Caki2 (cell line): Measurements from ENCODE around the gene GSTCD. TPM values are rescaled to one million over a fixed set of nuclear protein-coding genes. Genes with fewer than 3 reads are reported as not detected.
A peak's percentile ranks its signal among the peaks of the same experiment; 100 is the strongest.
"Not testable (repeated sequence)": the region's sequence is repeated elsewhere in the genome, so short reads cannot be mapped to it uniquely, and the experiment has no call there.

ENCODE experiments used
- DNase-seq: peaks from one replicate; pipeline ENCODE4 v3.0.0-alpha.2; 2015; ENCODE audit warnings: low read depth
- in situ Hi-C: cut with HindIII; loops from 2 replicates; pipeline ENCODE4 v1.10.0; 2016; ENCODE audit warnings: low sequenced_read_pairs, low pct_unique_long_range_greater_than_20kb, mixed read lengths
- total RNA-seq: library from RNA; depleted of rRNA; stranded (reverse); fragments of >200 nt; shearing (Covaris generic); gene quantifications from 2 replicates; pipeline ENCODE4 v1.2.3, GENCODE V29; 2014; ENCODE audit warnings: low replicate concordance; rRNA removed

GSTCD gene
- total RNA-seq, 1 experiment from 2014 or later = 16.1 TPM

DNA sequence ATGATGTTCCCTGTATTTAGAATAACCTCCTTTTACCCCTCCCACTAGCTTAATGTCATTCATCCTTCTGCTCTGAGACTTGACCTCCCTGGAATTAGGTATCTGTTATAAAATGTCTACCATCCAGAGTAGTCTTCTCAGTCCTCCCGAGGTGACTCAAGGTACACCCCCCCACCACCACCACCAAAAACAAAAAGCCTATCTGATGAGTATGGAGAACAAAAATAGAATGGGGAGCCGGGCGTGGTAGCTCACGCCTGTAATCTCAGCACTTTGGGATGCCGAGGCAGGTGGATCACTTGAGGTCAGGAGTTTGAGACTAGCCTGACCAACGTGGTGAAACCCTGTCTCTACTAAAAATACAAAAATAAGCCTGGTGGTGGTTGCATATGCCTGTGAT is 139.8 kb downstream of the GSTCD start:
- DNase-seq, in situ Hi-C loops: not testable (repeated sequence)

DNA sequence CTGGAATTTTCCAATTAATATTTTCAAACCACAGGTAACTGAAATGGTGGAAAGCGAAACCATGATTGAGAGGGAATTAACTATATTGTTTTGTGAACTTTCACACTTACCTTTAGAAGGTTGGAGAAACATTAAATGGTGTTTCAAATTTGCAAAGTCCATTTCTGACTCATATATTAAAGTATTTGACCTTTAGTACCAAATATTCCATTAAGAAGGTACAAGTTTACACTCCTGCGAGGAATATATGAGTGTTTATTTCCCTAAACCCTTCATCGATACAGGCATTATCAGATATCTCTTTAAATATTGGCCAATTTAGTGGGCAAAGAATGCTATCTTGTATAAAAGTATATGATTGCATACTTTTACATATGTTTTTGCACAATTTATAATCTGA is 142.6 kb downstream of the GSTCD start:
- in situ Hi-C loops = no loop called here
- no peak for DNase-seq

- DNase-seq, in situ Hi-C loops: not testable (repeated sequence)
These were observed 143.6 kb downstream of the GSTCD start for GRCh38 chr4:105852230-105852629.

DNA sequence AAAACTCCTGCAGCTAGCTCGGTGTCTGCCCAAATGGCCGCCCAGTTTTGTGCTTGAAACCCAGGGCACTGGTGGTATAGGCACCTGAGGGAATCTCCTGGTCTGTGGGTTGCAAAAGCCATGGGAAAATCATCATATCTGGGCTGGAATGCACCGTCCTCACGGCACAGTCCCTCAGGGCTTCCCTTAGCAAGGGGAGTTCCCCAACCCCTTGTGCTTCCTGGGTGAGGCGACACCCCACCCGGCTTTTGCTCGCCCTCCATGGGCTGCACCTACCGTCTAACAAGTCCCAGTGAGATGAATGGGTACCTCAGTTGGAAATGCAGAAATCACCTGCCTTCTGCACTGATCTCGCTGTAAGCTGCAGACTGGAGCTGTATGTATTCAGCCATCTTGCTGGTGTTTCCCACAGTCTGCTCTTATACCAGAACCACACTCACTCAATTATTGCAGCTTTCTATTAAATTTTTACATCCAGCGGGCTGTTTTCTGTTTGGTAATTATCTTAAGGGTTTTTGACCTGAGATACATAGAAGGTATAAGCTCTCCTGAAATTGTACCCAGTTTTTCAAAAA is 150.0 kb downstream of the GSTCD start:
- in situ Hi-C loops = no loop called here

GRCh38 chr4:105859233-105859632 is 150.6 kb downstream of the GSTCD start:
- in situ Hi-C loops = no loop called here
- peak; percentile 18 for DNase-seq

More for the DNA sequence above, 150.0 kb downstream of the GSTCD start:
- DNase-seq = no peak

DNA sequence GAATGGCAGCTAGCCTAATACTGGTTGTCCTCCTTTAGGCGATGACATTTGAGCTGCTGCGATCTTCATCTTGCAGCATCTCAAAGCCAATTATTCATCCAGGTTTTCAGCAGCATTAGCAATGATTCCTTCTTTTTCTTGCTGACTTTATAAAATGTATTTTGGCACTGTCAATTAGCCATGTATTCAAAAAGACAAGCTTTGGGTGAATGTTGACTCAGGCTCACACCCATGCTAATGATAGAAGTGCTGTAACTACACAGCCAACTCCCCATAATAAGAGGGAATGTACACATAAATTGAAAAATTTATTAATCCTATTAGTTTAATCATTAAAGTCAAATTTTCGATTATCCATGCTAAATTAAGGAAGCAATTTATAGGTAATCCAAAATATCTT is 162.4 kb downstream of the GSTCD start:
- in situ Hi-C loops = no loop called here

GRCh38 chr4:105871997-105872396 is 163.4 kb downstream of the GSTCD start:
- DNase-seq = no peak
- in situ Hi-C loops = no loop called here

More for the DNA sequence above, 162.4 kb downstream of the GSTCD start:
- DNase-seq = no peak

DNA sequence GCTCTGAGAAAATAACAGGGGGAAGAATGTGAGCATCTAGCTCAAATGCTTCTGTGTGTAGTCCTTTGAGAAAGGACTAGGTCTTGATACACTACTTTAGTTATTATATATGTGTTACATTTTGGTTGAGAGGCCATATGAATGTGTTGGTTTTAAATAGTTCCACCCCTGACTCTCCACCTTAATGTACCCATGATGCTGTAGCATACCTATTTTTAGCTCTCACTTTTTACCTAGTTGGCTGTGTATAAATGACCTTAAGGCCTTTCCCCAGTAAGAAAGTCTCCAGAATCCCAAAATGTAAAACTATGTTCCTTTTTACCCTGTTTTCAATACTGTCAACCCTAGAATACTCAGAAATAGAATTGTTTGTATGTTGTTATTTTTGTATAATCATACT is 166.6 kb downstream of the GSTCD start:
- DNase-seq = no peak
- in situ Hi-C loops = no loop called here

DNA sequence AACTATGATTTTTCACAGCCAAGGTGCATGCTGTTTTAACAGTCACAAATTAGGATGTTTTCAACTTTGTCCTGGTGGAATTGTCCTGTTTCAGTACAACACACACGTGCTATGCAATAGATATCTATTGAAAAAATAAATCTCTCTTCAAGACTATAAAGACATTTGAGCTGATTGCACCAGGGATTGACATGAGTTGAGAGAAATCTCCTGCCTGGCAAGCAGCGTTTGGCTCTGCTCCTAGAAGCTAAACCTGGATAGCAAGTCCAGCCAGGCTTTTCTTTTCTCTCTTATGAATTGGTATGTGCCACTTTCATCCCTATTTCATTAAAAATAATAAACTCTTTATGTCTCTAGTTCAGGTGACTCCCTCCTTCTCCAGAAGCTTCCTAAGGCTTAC is 170.1 kb downstream of the GSTCD start:
- no peak for DNase-seq
- in situ Hi-C loops = no loop called here

- no peak for DNase-seq
- in situ Hi-C loops = no loop called here
These were observed 178.9 kb downstream of the GSTCD start for GRCh38 chr4:105887508-105887907.

- no peak for DNase-seq
- in situ Hi-C loops = no loop called here
These were observed 186.3 kb downstream of the GSTCD start, which contains the start of gene NPNT for GRCh38 chr4:105894660-105895582. NPNT (plus strand) TSS chr4:105895471; CDS start chr4:105895653, 182 bp downstream.

DNA sequence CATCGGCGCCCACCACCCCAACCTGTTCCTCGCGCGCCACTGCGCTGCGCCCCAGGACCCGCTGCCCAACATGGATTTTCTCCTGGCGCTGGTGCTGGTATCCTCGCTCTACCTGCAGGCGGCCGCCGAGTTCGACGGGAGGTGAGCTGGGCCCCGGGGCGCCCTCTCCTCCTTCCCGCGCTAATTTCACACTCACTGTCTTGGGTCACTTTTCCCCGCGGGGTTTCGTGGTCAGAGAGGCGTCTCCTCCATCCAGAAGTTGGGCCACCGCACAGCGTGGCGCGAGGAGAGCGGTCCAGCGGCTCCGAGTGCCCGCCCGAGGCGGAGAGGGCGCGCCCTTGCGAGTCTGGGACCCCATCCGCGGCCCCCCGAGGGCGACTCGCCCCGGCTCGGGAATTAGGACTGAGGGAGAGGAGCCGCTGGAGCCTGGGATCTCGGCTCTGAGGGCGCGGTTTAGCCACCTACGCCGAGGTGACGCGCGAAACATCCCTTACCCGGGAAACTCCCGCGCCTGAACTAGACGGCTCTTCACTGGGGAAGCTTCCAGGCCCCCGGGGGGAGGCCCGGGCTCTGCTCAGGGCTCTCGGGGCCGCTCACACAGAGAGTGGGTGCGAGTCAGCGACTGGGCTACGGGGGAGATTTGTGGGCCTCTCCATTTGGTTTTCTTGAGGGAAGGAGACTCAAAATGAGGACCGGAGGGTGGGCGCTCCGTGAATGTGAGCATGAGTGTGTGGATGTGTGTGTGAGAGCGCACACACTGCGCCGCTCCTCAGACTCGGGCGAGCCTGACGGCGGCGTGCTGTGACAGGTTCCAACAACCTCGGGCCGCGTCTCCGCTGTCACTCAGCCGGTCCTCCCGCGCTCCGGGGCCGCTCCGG is 187.2 kb downstream of the GSTCD start:
- peak; percentile 10 for DNase-seq
- in situ Hi-C loops = no loop called here

DNA sequence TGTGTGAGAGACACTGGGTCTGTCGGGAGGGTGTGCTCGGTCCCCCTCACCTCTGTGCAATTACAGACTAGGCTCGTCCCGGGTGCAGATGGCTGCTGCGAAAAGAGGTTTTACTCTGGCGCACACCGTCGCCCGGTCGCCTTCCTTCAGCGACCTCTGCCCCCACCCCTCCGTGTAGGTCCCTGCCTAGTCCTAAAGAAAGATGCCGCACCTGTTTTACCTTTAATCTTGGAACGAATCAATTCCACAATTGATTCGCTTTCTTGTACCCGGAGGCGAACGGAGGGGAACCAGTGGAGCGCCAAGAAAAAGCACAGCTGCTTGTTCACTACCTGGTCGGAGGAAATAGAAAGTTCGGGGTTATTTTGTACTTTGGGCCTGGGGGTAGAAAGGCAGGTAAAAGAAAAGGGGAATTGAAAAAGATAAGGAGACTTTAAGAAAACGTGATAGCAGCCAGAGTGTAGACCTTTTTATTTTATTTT is 187.9 kb downstream of the GSTCD start:
- in situ Hi-C loops = no loop called here
- DNase-seq = no peak

Other genes starting within 250 kb of the GSTCD start
- gene PPA2, start 234.7 kb upstream of the GSTCD start, total RNA-seq = 110 and 132 TPM in 2 replicates
- gene ARHGEF38, start 156.2 kb upstream of the GSTCD start, total RNA-seq = not detected in 2 replicates
- gene INTS12, start 95 bp upstream of the GSTCD start, total RNA-seq = 9.6 and 22.4 TPM in 2 replicates
- gene NPNT, start 186.7 kb downstream of the GSTCD start, total RNA-seq = 4.4 TPM in 1 of 2 replicates, not detected in the other